Body of pancreas (tissue), 4 donors: ENCODE data around the gene CMIP. TPM values are rescaled to one million over a fixed set of nuclear protein-coding genes. Genes with fewer than 3 reads are reported as not detected.

Experiments
- ATAC-seq: fragments of 150-250 bp; one replicate; pipeline ENCODE4 v1.9.1; 2016
- DNase-seq, 4 donors: peaks; one replicate each; pipeline ENCODE4 v3.0.0-alpha.2; 2019
- H3K27ac ChIP-seq, 4 donors: fragments of 200-600 bp; sonication (generic); 1 replicate in 3 of 4; 2 replicates in 1 of 4; pipeline versions ENCODE4 v1.5.1 to v1.6.1; 2016 to 2019; ENCODE audit warnings: mild to moderate bottlenecking in 1 of 4, mixed read lengths in 1 of 4, moderate library complexity in 1 of 4
- H3K27me3 ChIP-seq, 2 donors: fragments of 200-600 bp; sonication (generic); one replicate each; pipeline ENCODE4 v1.6.0; 2016; ENCODE audit warnings: mild to moderate bottlenecking in 1 of 2
- H3K36me3 ChIP-seq, 2 donors: fragments of 200-600 bp; sonication (generic); replicated peaks in 1 of 2; 2 replicates each; pipeline ENCODE4 v1.5.1; 2016; ENCODE audit warnings: low read depth in 2 of 2; ENCODE audit not compliant: insufficient read depth in 1 of 2
- H3K4me1 ChIP-seq: fragments of 200-600 bp; sonication (generic); one replicate; pipeline ENCODE4 v1.6.0; 2016
- H3K4me3 ChIP-seq, 2 donors: fragments of 200-600 bp; sonication (generic); 1 replicate in 1 of 2; 2 replicates in 1 of 2; pipeline ENCODE4 v1.5.1; 2016 to 2019
- H3K9me3 ChIP-seq, 3 donors: fragments of 200-600 bp; sonication (generic); 1 replicate in 2 of 3; 2 replicates in 1 of 3; pipeline ENCODE4 v1.5.1; 2016
- POLR2A ChIP-seq, 3 donors: fragments of 450-650 bp; IDR thresholded peaks; one replicate each; pipeline ENCODE4 v1.6.1; 2016; ENCODE audit warnings: antibody characterized with exemption in 3 of 3, mild to moderate bottlenecking in 2 of 3
- WGBS, 2 donors: methylation state at CpG; one replicate each; pipeline ENCODE4 v1.1.5; 2017; 5-methylcytosine and 5-hydroxymethylcytosine counted together
- intact Hi-C: fragments of 100-400 bp; cut with DNase I; formaldehyde crosslinking; loops from one replicate; pipeline ENCODE4 v1.15.1; 2023
- total RNA-seq, 2 donors: library from RNA; depleted of rRNA; stranded (reverse); fragments of >200 nt; gene quantifications; one replicate each; pipeline ENCODE4 v1.1.0, GENCODE V29; 2016
- TF ChIP-seq, protein P1 (sequence below), 7 experiments: fragments of 450-650 bp in 4 of 7; fragments of 200-600 bp in 3 of 7; sonication (generic) in 3 of 7; IDR thresholded peaks; one replicate each; pipeline ENCODE4 v1.5.1; 2016 to 2019; ENCODE audit warnings: antibody characterized with exemption in 7 of 7

Gene CMIP
- total RNA-seq, 2 donors from 2014 or later: 18.7 to 18.8 TPM

DNA sequence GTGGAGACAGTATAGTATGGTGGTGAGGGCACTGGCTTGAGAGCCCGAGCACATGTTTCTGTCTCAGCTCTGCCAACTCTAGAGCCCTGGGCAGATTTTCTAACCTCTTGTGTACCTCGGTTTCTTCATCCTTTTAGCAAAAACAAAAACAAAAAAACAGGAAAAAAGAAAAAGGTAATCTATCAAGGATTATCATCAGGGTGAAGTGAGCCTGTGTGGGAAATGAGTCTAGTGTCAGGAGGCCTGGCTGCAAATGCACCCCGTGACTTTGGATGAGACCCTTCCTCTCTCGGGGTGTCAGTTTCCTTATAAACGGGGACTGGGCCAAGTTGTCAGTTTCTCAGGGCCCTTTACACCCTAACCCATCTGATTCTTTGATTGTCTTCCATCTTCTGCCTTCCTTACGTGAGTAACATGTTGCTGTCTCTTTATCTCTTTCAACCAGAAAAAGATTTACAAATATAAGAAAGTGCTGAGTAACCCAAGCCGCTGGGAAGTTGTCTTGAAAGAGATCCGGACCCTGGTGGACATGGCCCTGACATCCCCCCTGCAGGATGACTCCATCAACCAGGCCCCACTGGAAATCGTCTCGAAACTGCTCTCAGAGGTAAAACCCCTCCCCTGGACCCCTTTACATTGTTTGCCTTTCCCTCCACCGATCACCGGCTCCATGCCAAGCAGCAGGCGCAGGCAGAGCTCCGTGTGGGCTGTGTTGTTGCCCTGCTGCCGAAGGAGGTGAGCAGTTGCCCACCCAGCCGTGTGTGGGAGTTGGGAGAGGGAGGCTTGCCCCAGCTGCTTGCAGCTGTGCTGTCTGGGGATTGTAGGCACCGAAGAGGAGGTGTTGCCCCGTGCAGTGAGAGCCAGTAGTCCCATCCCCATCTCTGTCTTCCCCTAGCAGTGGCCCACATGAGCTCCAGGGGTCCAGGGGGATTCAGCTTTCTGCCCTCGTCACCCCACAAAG lies 207.4 kb downstream of the CMIP start:
- WGBS, 2 donors: 74 to 83% methylated on average over 17 to 19 of the region's 19 CpGs
- Histone ChIP-seq H3K4me1 (peaks cover 9% of the 10 kb centered on the region), H3K4me3 (no peak overlapping the region), H3K27me3 (no peaks in the 10 kb centered on the region), H3K27ac (peak overlapping the region in 1 of 4 donors; percentile 5), H3K36me3 (no peaks in the 10 kb centered on the region), H3K9me3 (no peaks in the 10 kb centered on the region)
- no peak for ATAC-seq
- intact Hi-C loops: no loop called here
- TF ChIP-seq, protein P1, sequence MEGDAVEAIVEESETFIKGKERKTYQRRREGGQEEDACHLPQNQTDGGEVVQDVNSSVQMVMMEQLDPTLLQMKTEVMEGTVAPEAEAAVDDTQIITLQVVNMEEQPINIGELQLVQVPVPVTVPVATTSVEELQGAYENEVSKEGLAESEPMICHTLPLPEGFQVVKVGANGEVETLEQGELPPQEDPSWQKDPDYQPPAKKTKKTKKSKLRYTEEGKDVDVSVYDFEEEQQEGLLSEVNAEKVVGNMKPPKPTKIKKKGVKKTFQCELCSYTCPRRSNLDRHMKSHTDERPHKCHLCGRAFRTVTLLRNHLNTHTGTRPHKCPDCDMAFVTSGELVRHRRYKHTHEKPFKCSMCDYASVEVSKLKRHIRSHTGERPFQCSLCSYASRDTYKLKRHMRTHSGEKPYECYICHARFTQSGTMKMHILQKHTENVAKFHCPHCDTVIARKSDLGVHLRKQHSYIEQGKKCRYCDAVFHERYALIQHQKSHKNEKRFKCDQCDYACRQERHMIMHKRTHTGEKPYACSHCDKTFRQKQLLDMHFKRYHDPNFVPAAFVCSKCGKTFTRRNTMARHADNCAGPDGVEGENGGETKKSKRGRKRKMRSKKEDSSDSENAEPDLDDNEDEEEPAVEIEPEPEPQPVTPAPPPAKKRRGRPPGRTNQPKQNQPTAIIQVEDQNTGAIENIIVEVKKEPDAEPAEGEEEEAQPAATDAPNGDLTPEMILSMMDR (IDR thresholded peaks at IDR 0.05): no peak
- TF ChIP-seq POLR2A (IDR thresholded peaks at IDR 0.05): no peak
- DNase-seq: no peak

DNA sequence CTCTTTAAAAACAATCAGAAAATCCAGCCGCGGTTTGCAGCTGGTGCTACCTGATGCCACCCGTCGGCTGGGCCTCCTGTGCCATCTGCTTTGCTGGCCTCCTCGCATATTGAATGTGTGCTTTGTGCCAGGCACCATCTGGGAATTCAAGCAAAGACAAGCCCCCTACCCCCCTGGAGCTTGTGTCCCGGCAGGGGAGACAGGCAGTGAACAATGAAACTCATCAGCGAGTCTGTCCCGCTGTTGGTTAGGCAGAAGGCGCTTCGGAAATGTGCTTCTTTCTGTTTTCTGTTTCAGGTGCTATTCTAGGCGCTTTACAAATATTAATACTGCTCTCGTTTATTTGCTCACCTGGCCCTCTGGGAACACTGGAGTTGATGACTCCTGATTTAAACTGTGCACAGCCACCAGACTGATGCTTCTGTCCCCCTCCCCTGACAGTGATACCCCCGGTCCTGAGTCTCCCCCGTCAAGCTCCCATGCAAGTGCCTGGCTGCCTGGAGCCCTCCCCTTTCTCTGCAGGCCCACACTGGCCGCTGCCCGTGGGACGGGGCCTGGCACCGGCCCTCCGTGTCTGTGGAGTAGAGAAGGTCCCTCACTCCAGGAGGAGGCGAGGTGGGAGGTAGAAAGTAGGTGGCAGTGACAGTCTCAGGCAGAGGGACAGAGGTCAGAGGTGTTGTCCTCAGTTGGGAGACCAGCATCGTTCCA lies 208.3 kb downstream of the CMIP start:
- Histone ChIP-seq H3K9me3 (no peaks in the 10 kb centered on the region), H3K36me3 (no peaks in the 10 kb centered on the region), H3K27me3 (no peaks in the 10 kb centered on the region), H3K27ac (no peak overlapping the region), H3K4me1 (peaks cover 9% of the 10 kb centered on the region), H3K4me3 (no peak overlapping the region)
- ATAC-seq (no peak), DNase-seq (peak in 3 of 4 donors; percentile 34 to 36 (median 34))
- 79 to 85% methylated on average over 20 to 21 of the region's 21 CpGs for WGBS, 2 donors
- intact Hi-C loops: no loop called here
- TF ChIP-seq, protein P1 (IDR thresholded peaks at IDR 0.05): no peak
- TF ChIP-seq POLR2A (IDR thresholded peaks at IDR 0.05): no peak

DNA sequence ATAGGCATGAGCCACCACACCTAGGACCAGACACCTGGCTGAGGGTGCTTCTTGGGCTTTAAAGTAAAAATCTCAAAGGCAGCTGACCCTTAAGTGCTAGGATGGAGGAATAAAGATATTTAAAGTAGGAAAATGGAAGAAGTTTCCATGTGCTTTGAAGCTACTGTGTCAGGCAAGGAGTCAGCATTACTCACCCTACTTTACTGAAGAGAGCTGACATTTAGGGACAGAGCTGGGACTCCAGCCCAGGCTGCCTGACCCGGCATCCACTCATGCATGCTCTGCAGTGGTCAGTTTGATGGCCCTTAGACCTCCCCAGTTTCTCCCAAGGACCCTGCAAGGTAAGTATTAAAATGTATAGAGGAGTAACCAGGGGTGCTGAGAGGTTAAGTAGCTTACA lies 209.7 kb downstream of the CMIP start:
- TF ChIP-seq, protein P1 (IDR thresholded peaks at IDR 0.05): no peak
- TF ChIP-seq POLR2A (IDR thresholded peaks at IDR 0.05): no peak
- ATAC-seq (no peak), DNase-seq (no peak)
- 86 to 100% methylated on average over 1 of the region's 1 CpG for WGBS, 2 donors
- Histone ChIP-seq H3K27ac (no peak overlapping the region), H3K36me3 (peaks cover 0 to 2% of the 10 kb centered on the region in 2 donors), H3K27me3 (no peaks in the 10 kb centered on the region), H3K4me1 (peaks cover 9% of the 10 kb centered on the region), H3K9me3 (no peaks in the 10 kb centered on the region), H3K4me3 (no peak overlapping the region)
- intact Hi-C loops: no loop called here

GRCh38 chr16:81655469-81656162 lies 211.0 kb downstream of the CMIP start:
- Histone ChIP-seq H3K36me3 (peaks cover 0 to 2% of the 10 kb centered on the region in 2 donors), H3K9me3 (no peaks in the 10 kb centered on the region), H3K27me3 (no peaks in the 10 kb centered on the region), H3K4me3 (no peak overlapping the region), H3K27ac (peak overlapping the region in 2 of 4 donors; percentile 15 to 21), H3K4me1 (peaks cover 9% of the 10 kb centered on the region)
- ATAC-seq: peak; percentile 38
- WGBS, 2 donors: 71 to 82% methylated on average over 14 of the region's 14 CpGs
- no peak for DNase-seq
- TF ChIP-seq, protein P1 (IDR thresholded peaks at IDR 0.05): no peak
- TF ChIP-seq POLR2A (IDR thresholded peaks at IDR 0.05): no peak
- intact Hi-C loops: no loop called here
